ENCODE measurements around the gene PIGK.

DNA sequence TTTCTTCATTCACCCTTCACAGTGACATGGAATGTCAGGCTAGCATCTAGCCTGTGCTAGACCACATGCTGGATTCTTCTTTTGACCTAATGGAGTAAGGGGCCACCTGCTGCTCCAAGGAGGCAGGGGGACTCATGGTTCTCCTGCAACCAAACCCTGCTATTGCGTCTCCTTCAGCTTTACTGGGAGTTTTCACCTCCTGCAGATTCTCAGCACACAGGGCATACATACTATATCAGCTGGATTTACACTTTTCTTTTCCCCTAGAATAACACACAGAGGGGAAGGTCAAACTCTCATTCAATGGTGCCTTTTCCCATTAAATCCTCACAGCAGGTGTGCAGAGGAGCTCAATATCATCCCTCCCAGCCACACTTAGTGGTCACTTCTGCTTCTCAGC, 46.0 kb upstream of the PIGK start:
- TF ChIP-seq CTCF (IDR thresholded peaks at IDR 0.05; ENCODE audit: extremely low read depth in 1 of 2, insufficient read depth in 1 of 2, low read depth in 1 of 2, low read length in 2 of 2) (no peak), POLR2A (IDR thresholded peaks at IDR 0.05; ENCODE audit: low read depth, low read length) (no peak), FOS (IDR thresholded peaks at IDR 0.05; ENCODE audit: borderline replicate concordance, insufficient read depth, low read length) (no peak), EZH2 (IDR thresholded peaks at IDR 0.05; ENCODE audit: borderline replicate concordance, low read depth, low read length, severe bottlenecking) (no peak)

Data from endothelial cell of umbilical vein (primary cell).